Measurements from ENCODE around the gene CYB5R3.
"Not testable (repeated sequence)": the region's sequence is repeated elsewhere in the genome, so short reads cannot be mapped to it uniquely, and the experiment has no call there.

CYB5R3 gene

DNA sequence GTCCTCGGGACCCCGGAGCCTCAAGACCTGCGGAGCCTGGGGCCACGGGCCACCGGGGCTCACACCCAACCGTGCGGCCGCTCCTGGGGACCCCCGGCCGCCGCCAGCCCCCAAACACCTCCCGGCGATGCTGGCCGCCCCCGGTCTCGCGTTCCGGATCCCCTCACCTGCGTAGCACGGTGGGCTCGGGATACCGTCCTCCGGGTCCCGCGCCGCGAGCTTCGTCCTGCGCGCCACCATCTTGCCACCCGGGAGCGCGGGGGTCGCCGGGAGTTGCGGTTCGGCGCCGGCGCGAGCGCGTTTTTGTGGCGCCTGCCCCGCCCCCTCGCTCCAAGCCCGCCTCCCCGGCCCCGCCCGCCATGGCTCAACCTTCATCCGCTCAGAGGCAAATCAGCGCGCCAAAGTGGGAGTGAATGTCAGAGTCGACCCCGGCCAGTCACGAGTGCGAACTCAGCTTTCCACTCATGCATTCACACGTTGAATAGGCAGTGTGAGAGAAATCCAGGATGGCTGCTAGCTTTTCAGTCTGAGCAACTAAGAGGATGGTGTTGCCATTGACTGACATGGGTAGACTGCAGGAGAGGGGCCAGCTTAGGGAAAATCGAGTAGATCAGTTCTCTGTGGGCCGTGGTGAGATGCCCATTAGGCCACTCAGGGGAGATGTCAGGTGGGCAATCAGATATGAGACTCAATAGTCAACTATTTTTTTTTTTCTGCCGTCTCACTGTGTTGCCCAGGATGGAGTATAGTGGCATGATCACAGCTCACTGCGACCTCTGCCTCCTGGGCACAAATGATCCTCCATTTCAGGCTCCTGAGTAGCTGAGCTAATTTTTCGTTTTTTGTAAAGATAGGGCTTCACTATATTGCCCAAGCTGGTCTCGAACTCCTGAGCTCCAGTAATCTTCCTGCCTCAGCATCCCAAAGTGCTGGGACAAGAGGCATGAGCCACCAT, 67.2 kb downstream of the CYB5R3 start:
- Mint-ChIP-seq H3K27me3 (no peaks in the 10 kb centered on the region), H3K9me3 (no peaks in the 10 kb centered on the region), H3K4me3 (peak overlapping the region; percentile 97 to 100), H3K4me1 (peaks cover 26% of the 10 kb centered on the region), H3K27ac (peak overlapping the region; percentile 57 to 79)
- peak; percentile 74 to 80 for DNase-seq
- peak; percentile 90 for ATAC-seq

- H3K4me3 Mint-ChIP-seq, result peak overlapping the region; percentile 97 to 100
- H3K27me3 Mint-ChIP-seq, H3K9me3 Mint-ChIP-seq, DNase-seq: not testable (repeated sequence)
- peaks cover 26% of the 10 kb centered on the region for H3K4me1 Mint-ChIP-seq
- ATAC-seq, result peak; percentile 25
- peak overlapping the region; percentile 94 to 98 for H3K27ac Mint-ChIP-seq
These were observed 67.9 kb downstream of the CYB5R3 start for GRCh38 chr22:42581194-42581761.

DNA sequence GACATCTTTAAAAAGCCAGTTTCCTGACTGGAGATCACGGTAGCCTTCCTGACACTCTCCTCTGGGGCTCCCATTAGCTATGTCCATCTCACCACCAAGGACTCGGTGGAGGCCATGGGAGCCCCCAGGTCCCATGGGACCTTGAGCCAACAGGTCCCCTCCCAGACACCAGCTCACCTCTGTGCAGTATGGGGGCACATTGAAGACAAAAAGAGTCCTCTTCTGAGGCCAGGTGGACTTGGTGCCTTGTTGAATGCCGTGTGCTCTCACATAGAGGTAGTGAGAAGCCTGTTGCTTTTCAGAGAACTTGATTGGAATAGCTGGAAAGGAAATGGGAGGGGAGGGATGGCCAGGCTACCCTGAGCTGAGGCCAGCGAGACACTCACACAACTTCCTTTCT, 69.2 kb downstream of the CYB5R3 start:
- H3K4me3 Mint-ChIP-seq, result peak overlapping the region in 1 of 2 donors; percentile 51
- H3K4me1 Mint-ChIP-seq, result peaks cover 26% of the 10 kb centered on the region
- not testable (repeated sequence) for ATAC-seq, H3K9me3 Mint-ChIP-seq, DNase-seq, H3K27ac Mint-ChIP-seq, H3K27me3 Mint-ChIP-seq

DNA sequence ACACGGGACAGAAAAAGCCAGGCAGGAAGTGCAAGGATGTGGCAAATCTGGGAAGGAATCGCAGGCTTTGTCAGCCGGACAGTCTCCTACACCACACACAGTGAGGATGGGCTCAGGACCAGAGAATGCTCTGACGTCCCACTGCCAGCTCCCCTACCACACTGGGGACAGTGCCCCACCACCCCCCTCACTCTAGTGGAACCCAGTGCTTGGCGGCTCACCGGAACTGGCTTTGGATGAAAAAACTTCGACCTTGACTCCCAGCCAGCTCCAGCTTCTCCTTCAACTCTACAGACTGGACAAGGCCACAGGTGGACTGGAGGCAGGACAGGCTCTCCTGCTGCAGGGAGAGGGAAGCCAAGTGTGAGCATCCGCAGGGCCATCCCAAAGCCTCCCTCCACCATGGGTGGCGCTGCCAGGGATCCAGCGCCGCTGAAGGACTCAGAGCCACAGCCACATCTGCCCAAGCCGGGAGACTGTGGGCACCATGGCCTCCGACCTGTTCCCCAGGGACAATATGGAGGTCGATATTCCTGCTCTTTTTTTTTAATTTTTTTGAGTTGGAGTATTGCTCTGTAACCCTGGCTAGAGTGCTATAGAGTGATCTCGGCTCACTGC, 71.5 kb downstream of the CYB5R3 start:
- Mint-ChIP-seq H3K27me3 (no peaks in the 10 kb centered on the region), H3K4me1 (peaks cover 23% of the 10 kb centered on the region), H3K27ac (peak overlapping the region in 1 of 2 donors; percentile 54), H3K4me3 (no peak overlapping the region), H3K9me3 (no peaks in the 10 kb centered on the region)
- no peak for DNase-seq
- ATAC-seq, result no peak

GRCh38 chr22:42577141-42577540, 72.1 kb downstream of the CYB5R3 start:
- DNase-seq, H3K27me3 Mint-ChIP-seq, H3K4me3 Mint-ChIP-seq, ATAC-seq, H3K9me3 Mint-ChIP-seq: not testable (repeated sequence)
- Mint-ChIP-seq H3K27ac (peak overlapping the region; percentile 12 to 74), H3K4me1 (peaks cover 17% of the 10 kb centered on the region)

- peak overlapping the region in 1 of 2 donors; percentile 19 for H3K27ac Mint-ChIP-seq
- not testable (repeated sequence) for H3K4me3 Mint-ChIP-seq, H3K4me1 Mint-ChIP-seq, H3K27me3 Mint-ChIP-seq, DNase-seq, H3K9me3 Mint-ChIP-seq
- ATAC-seq, result peak; percentile 20
These were observed 73.1 kb downstream of the CYB5R3 start for GRCh38 chr22:42575996-42576574.

DNA sequence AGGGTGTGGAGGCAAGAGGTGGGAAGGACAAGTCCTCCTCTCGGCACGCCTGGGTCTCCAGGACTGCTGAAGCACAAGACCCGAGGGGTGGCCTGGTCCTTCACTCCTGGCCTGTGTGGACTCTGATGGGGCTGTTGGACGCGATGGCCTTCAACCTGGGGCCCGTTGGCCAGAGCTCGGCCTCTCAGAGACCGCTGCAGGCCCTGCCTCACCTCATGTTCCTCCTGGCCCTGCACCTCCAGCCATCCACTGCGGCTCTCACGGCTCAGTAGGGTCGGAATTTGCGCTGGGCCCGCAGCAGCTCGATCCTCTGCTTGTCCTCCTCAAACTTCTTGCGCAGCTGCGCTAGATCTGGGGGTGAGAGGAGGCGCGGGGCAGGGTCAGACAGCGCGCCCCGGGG, 74.7 kb downstream of the CYB5R3 start:
- H3K27ac Mint-ChIP-seq, result peak overlapping the region in 1 of 2 donors; percentile 25
- H3K9me3 Mint-ChIP-seq, ATAC-seq, H3K27me3 Mint-ChIP-seq, H3K4me1 Mint-ChIP-seq, DNase-seq, H3K4me3 Mint-ChIP-seq: not testable (repeated sequence)

GRCh38 chr22:42574046-42574445, 75.1 kb downstream of the CYB5R3 start:
- DNase-seq, H3K4me3 Mint-ChIP-seq, H3K4me1 Mint-ChIP-seq, ATAC-seq, H3K9me3 Mint-ChIP-seq, H3K27me3 Mint-ChIP-seq: not testable (repeated sequence)
- peak overlapping the region in 1 of 2 donors; percentile 25 for H3K27ac Mint-ChIP-seq

GRCh38 chr22:42571068-42571467, 78.1 kb downstream of the CYB5R3 start:
- not testable (repeated sequence) for H3K27me3 Mint-ChIP-seq, H3K4me3 Mint-ChIP-seq, ATAC-seq, H3K9me3 Mint-ChIP-seq, DNase-seq, H3K4me1 Mint-ChIP-seq
- peak overlapping the region in 1 of 2 donors; percentile 34 for H3K27ac Mint-ChIP-seq

DNA sequence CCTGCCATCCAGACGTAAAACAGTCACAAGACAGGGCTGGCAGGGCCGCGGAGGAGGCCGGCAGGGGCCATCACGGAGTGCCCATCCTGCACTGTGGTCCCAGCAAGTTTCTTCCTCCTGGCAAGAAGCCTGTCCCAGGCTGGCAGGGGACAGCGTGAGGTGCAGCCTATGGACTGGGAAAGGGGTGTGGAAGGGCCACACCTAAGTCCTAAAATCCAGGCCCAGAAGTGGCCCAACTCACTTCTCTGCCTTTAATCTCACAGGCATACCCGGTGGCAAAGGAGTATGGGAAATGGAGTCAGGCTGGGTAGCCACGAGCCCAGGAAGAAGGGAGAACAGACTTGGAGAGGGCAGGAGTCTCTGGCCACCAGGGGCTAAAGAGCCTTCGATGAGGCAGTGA, 78.6 kb downstream of the CYB5R3 start:
- not testable (repeated sequence) for H3K27me3 Mint-ChIP-seq, H3K4me1 Mint-ChIP-seq, H3K27ac Mint-ChIP-seq, H3K9me3 Mint-ChIP-seq, DNase-seq, ATAC-seq, H3K4me3 Mint-ChIP-seq

- not testable (repeated sequence) for H3K9me3 Mint-ChIP-seq, ATAC-seq, H3K27me3 Mint-ChIP-seq, H3K4me3 Mint-ChIP-seq, H3K4me1 Mint-ChIP-seq, DNase-seq
- peak overlapping the region in 1 of 2 donors; percentile 27 for H3K27ac Mint-ChIP-seq
These were observed 81.2 kb downstream of the CYB5R3 start for GRCh38 chr22:42567950-42568349.

All from stimulated activated naive CD8-positive, alpha-beta T cell treated with anti-CD3 and anti-CD28 coated beads, Interleukin-15, amount 100 ng/mL, for 72 hours (primary cell).